ENCODE results near the gene MLF1. TPM values are rescaled to one million over a fixed set of nuclear protein-coding genes. Genes with fewer than 3 reads are reported as not detected.

Gene MLF1
- total RNA-seq, 4 donors from 2014 or later, result 1.3 to 5.9 (median 1.7) TPM

Small RNA genes lying within 50 kb of the gene (small RNA-seq; reads per million reads assigned to genes)
- gene AC025033.1, result 0 reads per million in 4 donors

Other genes with a start within 250 kb of the MLF1 start
- 10 to 100 TPM; 23.8 to 59.7 (median 47.2) TPM for gene GFM1, start 73.3 kb downstream of the MLF1 start, total RNA-seq
- 10 to 100 TPM in 2 of 4 donors, 1 to 10 TPM in 2; 4.7 to 11.1 (median 9.6) TPM for gene LXN, start 101.5 kb downstream of the MLF1 start, total RNA-seq
- gene RARRES1, start 161.3 kb downstream of the MLF1 start, total RNA-seq, result 10 to 100 TPM in 1 of 4 donors, 1 to 10 TPM in 3; 1.4 to 53.3 (median 6.4) TPM
- 100 to 1,000 TPM in 2 of 4 donors, 10 to 100 TPM in 2; 72.7 to 108 (median 98.2) TPM for gene MFSD1, start 230.9 kb downstream of the MLF1 start, total RNA-seq